Memory B cell (primary cell): ENCODE results near the gene KCND1.

Experiments
- ATAC-seq: fragments of 150-1000 bp; cut with Tn5 transposase; 2 replicates; pipeline ENCODE4 v1.10.0; 2021; ENCODE audit warnings: low read depth, mild to moderate bottlenecking, moderate library complexity
- DNase-seq, 2 donors: peaks; one replicate each; pipeline ENCODE4 v3.0.0; 2022; ENCODE audit warnings: low spot score in 2 of 2
- H3K27ac Mint-ChIP-seq: one replicate; pipeline ENCODE4 v1.8.0; 2022; ENCODE audit warnings: mild to moderate bottlenecking, moderate library complexity, mixed read lengths
- H3K27me3 Mint-ChIP-seq: one replicate; pipeline ENCODE4 v1.8.0; 2022; ENCODE audit warnings: mixed read lengths
- H3K36me3 Mint-ChIP-seq: one replicate; pipeline ENCODE4 v1.8.0; 2022; ENCODE audit warnings: mild to moderate bottlenecking, mixed read lengths
- H3K4me1 Mint-ChIP-seq: one replicate; pipeline ENCODE4 v1.8.0; 2022; ENCODE audit warnings: mixed read lengths
- H3K4me3 Mint-ChIP-seq: one replicate; pipeline ENCODE4 v1.8.0; 2022; ENCODE audit warnings: mild to moderate bottlenecking, moderate library complexity, mixed read lengths
- H3K9me3 Mint-ChIP-seq: one replicate; pipeline ENCODE4 v1.8.0; 2022; ENCODE audit warnings: mixed read lengths

KCND1 gene

GRCh38 chrX:48971249-48972219 is at the start of gene KCND1:
KCND1 (minus strand) TSS chrX:48971844; CDS start chrX:48970271, 1,573 bp downstream.
- H3K36me3 Mint-ChIP-seq: peaks cover 11% of the 10 kb centered on the region
- ATAC-seq (peak; percentile 19), DNase-seq (no peak)
- H3K27me3 Mint-ChIP-seq: no peaks in the 10 kb centered on the region
- H3K27ac Mint-ChIP-seq: peak within 1 kb of the TSS; percentile 51
- H3K9me3 Mint-ChIP-seq: no peaks in the 10 kb centered on the region
- H3K4me1 Mint-ChIP-seq: peaks cover 26% of the 10 kb centered on the region
- H3K4me3 Mint-ChIP-seq: peak within 1 kb of the TSS; percentile 78

DNA sequence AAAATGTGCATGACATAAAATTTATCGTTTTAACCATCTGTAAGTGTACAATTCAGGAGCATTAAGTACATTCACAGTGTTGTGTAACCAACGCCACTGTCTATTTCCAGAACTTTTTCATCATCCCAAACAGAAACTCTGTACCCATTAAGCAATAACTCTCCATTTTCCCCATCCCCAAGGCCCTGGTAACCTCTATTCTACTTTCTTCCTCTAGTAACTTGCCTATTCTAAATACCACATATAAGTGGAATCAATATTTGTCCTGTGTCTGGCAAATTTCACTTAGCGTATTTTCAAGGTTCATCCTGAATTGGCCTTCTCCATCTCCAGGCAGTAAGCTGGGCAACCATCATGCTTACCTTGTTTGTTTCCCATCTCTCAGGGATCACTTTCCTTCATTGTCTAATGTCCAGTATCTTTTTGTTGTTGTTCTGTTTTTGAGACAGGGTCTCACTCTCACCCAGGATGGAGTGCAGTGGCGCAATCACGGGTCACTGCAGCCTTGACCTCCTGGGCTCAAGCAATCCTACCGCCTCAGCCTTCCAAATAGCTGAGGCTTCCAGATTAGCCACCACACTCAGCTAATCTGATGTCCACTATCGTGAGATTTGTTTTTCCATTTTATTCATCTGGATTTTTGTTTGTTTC is 48.1 kb upstream of the KCND1 start:
- Mint-ChIP-seq H3K27me3 (no peaks in the 10 kb centered on the region), H3K4me1 (no peaks in the 10 kb centered on the region), H3K36me3 (no peaks in the 10 kb centered on the region), H3K4me3 (no peak overlapping the region), H3K9me3 (no peaks in the 10 kb centered on the region), H3K27ac (no peak overlapping the region)
- DNase-seq: no peak
- no peak for ATAC-seq

DNA sequence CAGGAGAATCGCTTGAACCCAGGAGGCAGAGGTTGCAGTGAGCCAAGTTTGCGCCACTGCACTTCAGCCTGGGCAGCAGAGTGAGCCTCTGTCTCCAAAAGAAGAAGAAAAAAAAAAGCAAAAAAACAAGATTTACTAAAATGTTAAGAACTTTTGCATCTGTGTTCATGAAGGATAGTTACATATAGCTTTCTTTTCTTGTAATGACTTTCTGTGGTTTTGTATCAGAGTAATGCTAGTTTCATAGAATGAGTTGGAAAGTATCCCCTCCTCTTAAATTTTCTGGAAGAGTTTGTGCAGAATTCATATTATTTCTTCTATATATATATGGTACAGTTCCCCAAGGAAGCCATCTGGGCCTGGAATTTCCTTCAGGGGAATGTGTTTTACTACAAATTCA is 47.4 kb upstream of the KCND1 start:
- ATAC-seq (no peak), DNase-seq (no peak)
- Mint-ChIP-seq H3K27me3 (no peaks in the 10 kb centered on the region), H3K4me1 (no peaks in the 10 kb centered on the region), H3K36me3 (no peaks in the 10 kb centered on the region), H3K27ac (no peak overlapping the region), H3K4me3 (no peak overlapping the region), H3K9me3 (no peaks in the 10 kb centered on the region)

GRCh38 chrX:49003696-49004095 is 32.1 kb upstream of the KCND1 start:
- ATAC-seq: no peak
- Mint-ChIP-seq H3K36me3 (peaks cover under 1% of the 10 kb centered on the region), H3K27me3 (no peaks in the 10 kb centered on the region), H3K27ac (no peak overlapping the region), H3K4me1 (peaks cover 9% of the 10 kb centered on the region), H3K9me3 (no peaks in the 10 kb centered on the region), H3K4me3 (peak overlapping the region; percentile 49)
- DNase-seq: no peak

DNA sequence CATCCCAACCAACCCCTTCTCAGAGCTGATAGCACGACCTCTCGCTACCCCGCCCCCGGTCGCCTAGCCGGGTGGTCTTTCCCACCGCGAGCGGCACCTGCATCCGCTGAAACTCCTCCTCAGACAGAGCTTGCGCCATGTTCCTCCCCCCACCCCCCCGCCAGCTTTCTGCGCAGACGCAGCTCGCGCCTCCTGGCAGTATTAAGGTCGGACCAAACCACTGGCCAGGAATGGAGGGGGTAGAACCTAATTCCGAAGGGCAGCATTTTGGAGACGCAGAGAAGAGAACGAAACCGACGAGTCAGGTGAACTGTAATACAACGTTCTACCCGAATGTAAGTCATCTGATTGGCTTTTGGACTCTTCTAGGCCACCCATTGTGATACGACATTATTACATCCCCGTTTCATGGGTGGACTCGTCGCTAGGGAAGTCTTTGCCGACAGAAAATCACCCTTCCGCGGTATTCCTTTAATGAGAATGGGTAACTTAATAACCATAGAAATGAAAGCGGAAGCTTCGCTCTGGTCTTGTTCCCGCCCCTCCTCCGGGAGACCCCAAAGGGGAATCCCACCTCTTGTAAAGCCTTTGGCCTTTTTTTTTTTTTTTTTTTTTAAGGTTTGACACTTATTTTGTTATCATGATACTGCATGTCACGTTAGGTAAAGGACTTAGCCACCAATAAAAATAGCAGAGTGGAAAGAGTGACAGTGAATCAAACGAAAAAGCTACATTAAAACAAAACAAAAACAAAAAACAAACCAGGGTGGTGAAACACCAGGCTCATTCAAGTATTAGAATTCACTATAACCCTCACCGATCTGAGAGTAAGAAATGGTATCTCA is 30.7 kb upstream of the KCND1 start, which contains the start of gene GRIPAP1:
Gene GRIPAP1 (minus strand): TSS at position 174 of the 845 bp plus-strand sequence. CDS start 35 bp downstream, at position 139.
- peak; percentile 79 for ATAC-seq
- peak; percentile 61 to 76 for DNase-seq
- peak within 1 kb of the TSS; percentile 97 for H3K4me3 Mint-ChIP-seq
- H3K9me3 Mint-ChIP-seq: no peaks in the 10 kb centered on the region
- H3K27me3 Mint-ChIP-seq: no peaks in the 10 kb centered on the region
- peaks cover 12% of the 10 kb centered on the region for H3K36me3 Mint-ChIP-seq
- peak within 1 kb of the TSS; percentile 98 for H3K27ac Mint-ChIP-seq
- H3K4me1 Mint-ChIP-seq: peaks cover 21% of the 10 kb centered on the region

GRCh38 chrX:49001521-49002090 is 30.0 kb upstream of the KCND1 start:
- peak in 1 of 2 donors; percentile 30 for DNase-seq
- Mint-ChIP-seq H3K27ac (peak overlapping the region; percentile 98), H3K9me3 (no peaks in the 10 kb centered on the region), H3K36me3 (peaks cover 16% of the 10 kb centered on the region), H3K4me3 (peak overlapping the region; percentile 97), H3K4me1 (peaks cover 24% of the 10 kb centered on the region), H3K27me3 (no peaks in the 10 kb centered on the region)
- ATAC-seq: peak; percentile 42

- DNase-seq (no peak), ATAC-seq (no peak)
- H3K9me3 Mint-ChIP-seq: no peaks in the 10 kb centered on the region
- no peaks in the 10 kb centered on the region for H3K27me3 Mint-ChIP-seq
- H3K4me3 Mint-ChIP-seq: peak overlapping the region; percentile 97
- peak overlapping the region; percentile 98 for H3K27ac Mint-ChIP-seq
- peaks cover 24% of the 10 kb centered on the region for H3K4me1 Mint-ChIP-seq
- H3K36me3 Mint-ChIP-seq: peaks cover 17% of the 10 kb centered on the region
Observed at GRCh38 chrX:49000636-49001035, 29.0 kb upstream of the KCND1 start.

DNA sequence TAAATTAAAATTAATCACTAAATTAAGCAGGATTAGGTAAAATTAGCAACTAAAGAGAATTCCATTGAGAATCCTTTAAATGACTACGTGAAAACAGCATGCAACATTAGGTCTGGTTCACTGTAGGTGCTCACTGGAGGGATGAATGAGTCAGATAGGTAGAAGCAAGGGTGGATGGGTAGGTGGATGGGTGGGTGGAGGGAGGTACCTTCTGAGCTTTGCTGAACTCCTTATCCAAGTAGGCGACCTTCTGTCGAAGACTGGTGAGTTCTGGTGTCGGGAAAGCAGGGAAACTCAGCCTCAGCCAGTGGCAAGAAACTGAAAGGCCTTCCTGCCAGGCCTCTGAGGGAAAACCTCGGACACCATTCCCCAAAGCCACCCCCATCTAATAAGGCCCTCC is 27.4 kb upstream of the KCND1 start:
- no peak for DNase-seq
- ATAC-seq: no peak
- Mint-ChIP-seq H3K4me1 (peaks cover 24% of the 10 kb centered on the region), H3K36me3 (peaks cover 22% of the 10 kb centered on the region), H3K27me3 (no peaks in the 10 kb centered on the region), H3K9me3 (no peaks in the 10 kb centered on the region), H3K27ac (no peak overlapping the region), H3K4me3 (no peak overlapping the region)

DNA sequence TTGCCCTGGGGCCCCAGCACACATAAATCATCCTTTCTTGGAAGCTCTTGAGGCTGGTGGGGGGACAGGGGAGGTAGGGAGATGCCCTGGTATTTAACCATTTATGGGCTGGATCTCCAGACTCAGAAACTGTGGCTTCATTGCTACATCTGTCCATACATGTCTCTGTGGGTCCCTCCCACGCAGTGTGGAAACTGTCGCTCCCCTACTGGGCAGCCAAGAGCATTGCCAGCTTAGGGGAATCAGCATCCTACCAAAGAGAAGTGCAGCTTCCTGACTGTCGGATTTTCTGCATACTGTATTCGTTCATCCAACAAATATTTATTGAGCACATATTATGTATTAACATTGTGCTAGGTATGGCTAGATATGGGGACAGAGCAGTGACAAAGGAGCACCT is 26.7 kb upstream of the KCND1 start:
- no peak for ATAC-seq
- Mint-ChIP-seq H3K36me3 (peaks cover 26% of the 10 kb centered on the region), H3K27me3 (no peaks in the 10 kb centered on the region), H3K27ac (no peak overlapping the region), H3K9me3 (no peaks in the 10 kb centered on the region), H3K4me1 (peaks cover 24% of the 10 kb centered on the region), H3K4me3 (no peak overlapping the region)
- DNase-seq: no peak

DNA sequence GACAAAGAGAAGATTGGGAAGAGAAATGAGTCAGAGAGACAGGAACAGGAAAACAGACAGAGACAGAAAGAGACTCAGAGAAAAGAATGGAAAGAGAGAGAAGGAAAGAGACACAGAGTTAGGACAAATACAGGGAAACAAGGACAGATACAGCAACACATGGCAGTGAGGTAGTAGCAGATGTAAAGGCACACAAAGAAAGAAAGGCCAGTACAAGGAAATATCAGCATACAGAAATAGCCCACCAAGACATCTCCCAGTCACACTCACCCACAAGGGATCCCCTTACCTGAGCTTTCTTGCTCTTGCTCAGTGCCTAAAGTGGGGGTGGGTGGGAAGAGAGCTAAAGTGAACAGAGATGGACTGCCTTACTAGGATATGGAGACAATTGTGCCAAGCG is 26.2 kb upstream of the KCND1 start:
- no peak for ATAC-seq
- DNase-seq: no peak
- Mint-ChIP-seq H3K4me3 (no peak overlapping the region), H3K9me3 (no peaks in the 10 kb centered on the region), H3K27me3 (no peaks in the 10 kb centered on the region), H3K36me3 (peaks cover 28% of the 10 kb centered on the region), H3K4me1 (peaks cover 24% of the 10 kb centered on the region), H3K27ac (no peak overlapping the region)

- no peaks in the 10 kb centered on the region for H3K27me3 Mint-ChIP-seq
- no peaks in the 10 kb centered on the region for H3K9me3 Mint-ChIP-seq
- peaks cover 24% of the 10 kb centered on the region for H3K4me1 Mint-ChIP-seq
- no peak for ATAC-seq
- H3K36me3 Mint-ChIP-seq: peaks cover 29% of the 10 kb centered on the region
- H3K27ac Mint-ChIP-seq: no peak overlapping the region
- H3K4me3 Mint-ChIP-seq: no peak overlapping the region
- DNase-seq: no peak
Observed at GRCh38 chrX:48997455-48997854, 25.8 kb upstream of the KCND1 start.

- no peaks in the 10 kb centered on the region for H3K9me3 Mint-ChIP-seq
- no peaks in the 10 kb centered on the region for H3K27me3 Mint-ChIP-seq
- H3K4me1 Mint-ChIP-seq: peaks cover 24% of the 10 kb centered on the region
- ATAC-seq: no peak
- no peak overlapping the region for H3K4me3 Mint-ChIP-seq
- no peak overlapping the region for H3K27ac Mint-ChIP-seq
- no peak for DNase-seq
- H3K36me3 Mint-ChIP-seq: peaks cover 32% of the 10 kb centered on the region
Observed at GRCh38 chrX:48996969-48997368, 25.3 kb upstream of the KCND1 start.

DNA sequence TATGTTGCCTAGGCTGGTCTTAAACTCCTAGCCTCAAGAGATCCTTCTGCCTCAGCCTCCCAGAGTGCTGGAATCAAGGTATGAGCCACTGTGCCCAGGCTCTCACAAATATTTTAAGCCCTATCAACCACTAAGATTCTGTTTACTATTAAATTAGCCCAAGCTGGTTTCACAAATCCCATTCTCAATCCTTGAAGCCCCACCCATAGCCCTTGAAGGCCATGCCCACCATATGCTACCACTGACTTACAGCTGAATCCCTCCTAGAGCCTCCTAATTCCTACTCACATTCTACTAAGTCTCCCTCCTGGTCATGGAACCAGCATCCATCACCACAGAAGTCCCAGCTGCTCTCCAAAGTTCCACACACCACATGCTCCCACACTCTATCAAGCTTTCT is 20.7 kb upstream of the KCND1 start:
- H3K27me3 Mint-ChIP-seq: no peaks in the 10 kb centered on the region
- H3K4me3 Mint-ChIP-seq: no peak overlapping the region
- H3K36me3 Mint-ChIP-seq: peaks cover 29% of the 10 kb centered on the region
- no peaks in the 10 kb centered on the region for H3K9me3 Mint-ChIP-seq
- no peak overlapping the region for H3K27ac Mint-ChIP-seq
- H3K4me1 Mint-ChIP-seq: peaks cover 3% of the 10 kb centered on the region
- DNase-seq: no peak
- ATAC-seq: no peak
